Occipital lobe (tissue), 3 donors: ENCODE data around the gene LINC00237. TPM values are rescaled to one million over a fixed set of nuclear protein-coding genes. Genes with fewer than 3 reads are reported as not detected.

Experiments used
- DNase-seq: peaks from one replicate; lab custom pipeline; 2025; lab: John Stamatoyannopoulos, UW
- small RNA-seq: library from RNA; depleted of rRNA; stranded (forward); fragments of <200 nt; gene quantifications from one replicate; pipeline ENCODE3, GENCODE V24; 2014
- total RNA-seq: library from RNA; depleted of rRNA; stranded (reverse); fragments of >200 nt; gene quantifications from one replicate; pipeline ENCODE4 v1.2.3, GENCODE V29; 2014

The LINC00237 gene
- total RNA-seq, 1 donor from 2014 or later: 2.0 TPM

DNA sequence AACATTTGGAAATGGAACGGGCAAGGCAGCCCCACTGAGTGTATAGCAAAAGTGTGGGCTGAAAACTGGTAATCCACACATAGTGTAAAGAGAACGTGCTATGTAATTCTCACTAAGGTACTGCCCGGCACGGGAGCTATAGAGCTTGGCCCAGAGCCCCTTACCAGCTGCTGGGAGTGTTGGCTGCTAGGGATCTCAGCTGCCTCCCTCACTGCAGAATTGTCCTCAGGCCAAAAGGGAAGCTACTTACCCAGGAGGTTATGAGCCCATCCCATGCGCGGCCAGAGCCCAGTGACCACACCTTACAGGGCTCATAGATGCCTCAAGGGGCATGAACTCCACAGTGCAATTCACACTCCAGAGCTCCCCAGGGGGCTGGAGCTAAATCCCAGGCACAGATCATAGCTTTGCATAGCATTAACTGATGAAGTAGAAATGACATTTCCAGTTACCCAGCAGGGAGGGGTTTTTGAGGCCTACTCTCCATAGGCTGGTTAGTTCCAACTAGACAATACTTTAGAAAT is 56.8 kb downstream of the LINC00237 start:
- DNase-seq: no peak

DNA sequence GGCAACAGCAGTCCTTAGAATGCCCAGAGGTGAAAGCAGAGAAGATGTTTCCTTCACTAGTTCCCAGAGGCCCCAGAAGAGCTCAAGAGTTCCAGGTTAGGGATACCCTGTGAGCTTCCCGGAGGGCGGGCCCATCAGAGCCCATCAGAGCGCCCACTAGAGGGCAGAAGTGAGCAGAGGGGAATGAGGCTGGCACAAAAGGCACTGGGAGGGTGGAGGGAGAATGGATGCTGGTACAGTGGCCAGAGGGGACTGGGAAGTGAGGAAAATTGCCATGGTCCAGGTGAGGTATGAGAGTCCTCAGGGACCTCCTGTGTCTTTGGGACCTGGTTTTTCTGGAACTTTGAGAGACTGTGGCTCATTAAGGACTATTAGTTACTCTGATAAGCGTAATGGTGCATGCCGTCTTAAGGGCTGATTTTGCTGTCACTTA is 57.3 kb downstream of the LINC00237 start:
- no peak for DNase-seq

DNA sequence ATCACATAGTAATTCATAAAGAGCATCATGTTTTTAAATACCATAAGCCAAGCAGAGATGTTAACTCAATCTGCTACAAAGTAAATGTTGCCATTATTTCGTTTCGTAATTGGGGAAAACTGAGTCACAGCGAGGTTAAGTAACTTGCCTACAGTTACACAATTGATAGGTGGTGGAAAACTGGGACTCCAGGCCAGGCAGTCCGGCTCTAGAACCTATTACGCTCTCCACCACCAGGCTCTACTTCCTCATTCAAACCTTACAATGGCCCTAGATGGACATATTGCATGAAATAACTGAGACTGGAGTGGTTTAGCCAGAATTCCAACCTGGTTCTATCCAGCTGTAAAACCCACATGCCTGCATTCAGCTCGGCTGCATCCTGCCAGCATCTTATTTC is 58.2 kb downstream of the LINC00237 start:
- DNase-seq: no peak

DNA sequence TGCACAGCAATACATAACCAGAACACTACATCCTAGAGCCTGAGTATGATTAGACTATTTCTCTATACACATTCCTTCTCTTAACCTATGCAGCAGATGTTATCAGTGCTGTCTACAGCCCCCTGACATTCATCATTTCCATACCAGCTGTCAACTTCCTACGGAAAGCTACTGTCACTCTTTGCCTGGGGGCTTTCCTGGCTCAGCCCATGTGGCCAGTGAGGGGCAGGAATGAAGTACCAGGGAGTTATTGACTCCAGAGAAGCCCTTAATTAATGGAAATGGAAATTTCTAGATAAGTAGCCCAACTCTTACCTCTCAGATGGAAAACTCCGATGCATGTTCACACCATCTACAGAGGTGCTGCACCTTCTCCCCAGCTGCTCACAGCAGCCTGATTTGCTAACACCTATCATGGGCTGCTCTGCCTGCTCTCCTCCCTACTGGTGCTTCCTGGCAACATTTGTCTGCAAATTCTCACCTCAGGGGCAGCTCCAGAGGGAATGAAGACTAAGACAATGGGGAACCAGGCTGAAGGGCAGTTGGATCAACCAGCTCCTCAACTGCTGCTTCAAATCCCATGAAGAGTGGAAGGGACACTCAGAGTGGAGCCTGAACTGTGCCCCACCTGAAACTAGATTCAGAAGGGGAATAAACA is 59.6 kb downstream of the LINC00237 start:
- no peak for DNase-seq

Small RNA genes within 50 kb of the gene (small RNA-seq; reads per million reads assigned to genes)
- gene RNA5SP477: not detected

Other genes starting within 250 kb of the LINC00237 start
- 8.4 TPM for gene KIZ, start 19.7 kb upstream of the LINC00237 start, total RNA-seq
- gene XRN2, start 197.0 kb upstream of the LINC00237 start, total RNA-seq: 98.6 TPM